Ishikawa (cell line): Measurements from ENCODE around the gene WDR90.

Experiments used
- CEBPB ChIP-seq: IDR thresholded peaks from 2 replicates; pipeline ENCODE4 v1.6.1; 2012
- CREB1 ChIP-seq: IDR thresholded peaks from 2 replicates; pipeline ENCODE4 v1.6.1; 2012; ENCODE audit warnings: low read depth
- EGR1 ChIP-seq: IDR thresholded peaks from 2 replicates; pipeline ENCODE4 v1.6.1; 2012
- EP300 ChIP-seq: IDR thresholded peaks from 2 replicates; pipeline ENCODE4 v1.6.1; 2012; ENCODE audit warnings: borderline replicate concordance
- FOXM1 ChIP-seq: IDR thresholded peaks from 2 replicates; pipeline ENCODE4 v1.6.1; 2012; ENCODE audit warnings: low read depth, borderline replicate concordance
- NFIC ChIP-seq: IDR thresholded peaks from 2 replicates; pipeline ENCODE4 v1.6.1; 2012
- RAD21 ChIP-seq: IDR thresholded peaks from 2 replicates; pipeline ENCODE4 v1.6.1; 2012; ENCODE audit warnings: low read depth
- TAF1 ChIP-seq: IDR thresholded peaks from 2 replicates; pipeline ENCODE4 v1.6.1; 2012; ENCODE audit warnings: low read depth, mild to moderate bottlenecking
- TCF12 ChIP-seq: IDR thresholded peaks from 2 replicates; pipeline ENCODE4 v1.6.1; 2012; ENCODE audit warnings: low read depth
- TEAD4 ChIP-seq: IDR thresholded peaks from 2 replicates; pipeline ENCODE4 v1.6.1; 2012
- YY1 ChIP-seq: IDR thresholded peaks from 2 replicates; pipeline ENCODE4 v1.6.1; 2012; ENCODE audit warnings: low read depth
- ZBTB7A ChIP-seq: IDR thresholded peaks from 2 replicates; pipeline ENCODE4 v1.6.1; 2012; ENCODE audit warnings: low read depth
- TF ChIP-seq, protein P1 (sequence below): IDR thresholded peaks from 2 replicates; pipeline ENCODE4 v1.6.1; 2012
- TF ChIP-seq, protein P2 (sequence below): IDR thresholded peaks from 2 replicates; pipeline ENCODE4 v1.6.1; 2012
- TF ChIP-seq, protein P3 (sequence below): IDR thresholded peaks from 2 replicates; pipeline ENCODE4 v1.6.1; 2012; ENCODE audit warnings: low read depth, mild to moderate bottlenecking

The WDR90 gene

DNA sequence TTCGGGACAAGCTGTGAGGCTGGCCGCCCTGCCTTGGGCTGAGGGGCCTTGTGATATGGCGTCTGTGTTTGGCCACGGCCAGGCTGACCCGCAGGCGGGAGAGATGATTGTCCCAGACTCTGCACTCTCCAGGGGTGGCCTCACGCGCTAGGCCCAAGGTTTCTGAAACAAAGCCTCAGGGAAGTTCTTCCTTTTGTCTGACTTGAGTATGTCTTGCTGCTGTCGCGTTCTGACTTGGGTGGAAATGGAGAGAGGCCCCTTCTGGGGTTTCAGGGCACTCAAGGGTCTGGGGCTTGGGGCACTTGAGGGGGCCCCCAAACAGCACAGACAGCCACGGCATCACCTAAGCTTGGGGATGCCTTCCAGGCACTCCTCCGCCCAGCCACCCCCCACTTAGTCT lies 61.9 kb downstream of the WDR90 start:
- TF ChIP-seq TCF12 = no peak
- TF ChIP-seq, protein P1, sequence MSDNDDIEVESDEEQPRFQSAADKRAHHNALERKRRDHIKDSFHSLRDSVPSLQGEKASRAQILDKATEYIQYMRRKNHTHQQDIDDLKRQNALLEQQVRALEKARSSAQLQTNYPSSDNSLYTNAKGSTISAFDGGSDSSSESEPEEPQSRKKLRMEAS = no peak
- no peak for TF ChIP-seq CREB1
- no peak for TF ChIP-seq ZBTB7A
- TF ChIP-seq FOXM1 = no peak
- TF ChIP-seq, protein P2, sequence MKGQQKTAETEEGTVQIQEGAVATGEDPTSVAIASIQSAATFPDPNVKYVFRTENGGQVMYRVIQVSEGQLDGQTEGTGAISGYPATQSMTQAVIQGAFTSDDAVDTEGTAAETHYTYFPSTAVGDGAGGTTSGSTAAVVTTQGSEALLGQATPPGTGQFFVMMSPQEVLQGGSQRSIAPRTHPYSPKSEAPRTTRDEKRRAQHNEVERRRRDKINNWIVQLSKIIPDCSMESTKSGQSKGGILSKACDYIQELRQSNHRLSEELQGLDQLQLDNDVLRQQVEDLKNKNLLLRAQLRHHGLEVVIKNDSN = no peak
- no peak for TF ChIP-seq EGR1
- TF ChIP-seq NFIC = no peak
- TF ChIP-seq TAF1 = no peak
- no peak for TF ChIP-seq TEAD4
- TF ChIP-seq EP300 = no peak

DNA sequence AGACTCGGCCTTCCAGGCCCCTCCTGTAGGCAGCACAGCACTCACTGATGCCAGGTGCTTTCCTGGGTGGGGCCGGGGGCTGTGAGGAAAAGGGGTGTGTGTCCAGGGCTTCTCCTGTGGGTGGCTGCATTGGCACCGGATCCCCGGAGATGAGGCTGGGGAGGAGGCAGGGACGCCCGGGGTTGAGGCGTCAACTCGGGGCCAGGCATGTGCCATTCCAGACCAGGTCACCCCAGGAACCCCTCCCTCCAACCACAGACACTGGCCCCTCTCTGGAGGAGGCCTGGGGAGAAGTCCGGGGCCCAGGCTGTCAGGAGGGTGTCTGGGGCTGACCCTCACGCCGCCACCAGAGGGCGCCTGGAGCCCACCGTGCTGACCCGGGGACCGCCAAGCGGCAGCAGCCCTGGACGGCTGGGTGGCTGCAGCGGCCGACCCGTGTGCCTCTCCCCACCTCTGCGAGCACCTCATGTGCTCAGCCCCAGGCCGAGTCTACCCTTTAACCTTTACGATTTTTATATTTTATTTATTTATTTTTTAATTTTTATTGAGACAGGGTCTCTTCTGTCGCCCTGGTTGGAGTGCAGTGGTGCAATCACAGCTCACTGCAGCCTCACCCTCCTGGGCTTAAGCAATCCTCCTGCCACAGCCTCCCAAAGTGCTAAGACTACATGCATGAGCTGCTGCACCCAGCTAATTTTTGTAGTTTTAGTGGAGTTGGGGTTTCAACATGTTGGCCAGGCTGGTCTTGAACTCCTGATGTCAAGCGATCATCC lies 62.6 kb downstream of the WDR90 start:
- TF ChIP-seq CEBPB (no peak), RAD21 (peak; percentile 90)

DNA sequence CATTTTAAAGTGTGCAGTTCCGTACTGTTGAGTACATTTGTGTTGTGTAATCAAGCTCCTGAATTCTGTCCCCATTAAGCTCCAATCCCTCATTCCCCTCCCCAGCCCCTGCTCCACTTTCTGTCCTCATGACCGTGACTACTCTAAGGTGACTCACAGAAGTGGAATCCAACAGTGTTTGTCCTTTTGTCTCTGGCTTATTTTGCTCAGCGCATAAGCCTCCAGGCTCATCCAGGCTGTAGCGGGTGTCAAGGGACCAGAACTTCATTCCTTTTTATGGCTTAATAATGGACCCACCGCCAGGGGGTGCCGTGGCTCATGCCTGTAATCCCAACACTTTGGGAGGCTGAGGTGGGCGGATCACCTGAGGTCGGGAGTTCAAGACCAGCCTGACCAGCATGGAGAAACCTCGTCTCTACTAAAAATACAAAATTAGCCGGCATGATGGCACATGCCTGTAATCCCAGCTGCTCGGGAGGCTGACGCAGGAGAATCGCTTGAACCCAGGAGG lies 63.6 kb downstream of the WDR90 start:
- TF ChIP-seq TEAD4 (peak; percentile 5; the same call in 1 of the 2 replicates), EP300 (0 out of 2 replicates have a peak, but pooled peaks have one; percentile 37), RAD21 (peak; percentile 35), CEBPB (peak; percentile 50; the same call in 1 of the 2 replicates)
- TF ChIP-seq, protein P2 = 0 out of 2 replicates have a peak, but pooled peaks have one; percentile 15

DNA sequence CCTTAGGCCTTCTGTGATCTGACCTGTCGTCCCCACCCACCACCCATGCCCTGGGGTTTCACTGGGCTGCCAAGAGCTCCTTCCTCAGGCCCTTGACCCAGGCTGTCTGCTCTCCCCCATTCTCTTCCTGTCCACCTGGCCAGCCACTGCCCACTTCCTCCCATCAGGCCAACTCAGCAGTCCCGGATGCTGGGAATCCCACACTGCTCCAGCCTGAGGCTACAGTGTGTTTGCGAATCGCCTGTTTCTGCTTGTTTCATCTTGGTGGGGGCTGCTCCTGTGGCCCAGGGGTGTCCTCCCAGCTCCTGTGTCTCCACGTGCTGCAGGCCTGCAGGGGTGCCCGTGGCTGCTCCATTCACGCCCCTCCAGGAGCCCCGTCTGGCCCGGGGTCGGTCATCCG lies 64.9 kb downstream of the WDR90 start:
- TF ChIP-seq ZBTB7A (no peak), TCF12 (no peak), NFIC (no peak), YY1 (no peak), TEAD4 (no peak), CEBPB (no peak), EGR1 (no peak), RAD21 (no peak), TAF1 (no peak), CREB1 (no peak), FOXM1 (no peak)
- TF ChIP-seq, protein P3, sequence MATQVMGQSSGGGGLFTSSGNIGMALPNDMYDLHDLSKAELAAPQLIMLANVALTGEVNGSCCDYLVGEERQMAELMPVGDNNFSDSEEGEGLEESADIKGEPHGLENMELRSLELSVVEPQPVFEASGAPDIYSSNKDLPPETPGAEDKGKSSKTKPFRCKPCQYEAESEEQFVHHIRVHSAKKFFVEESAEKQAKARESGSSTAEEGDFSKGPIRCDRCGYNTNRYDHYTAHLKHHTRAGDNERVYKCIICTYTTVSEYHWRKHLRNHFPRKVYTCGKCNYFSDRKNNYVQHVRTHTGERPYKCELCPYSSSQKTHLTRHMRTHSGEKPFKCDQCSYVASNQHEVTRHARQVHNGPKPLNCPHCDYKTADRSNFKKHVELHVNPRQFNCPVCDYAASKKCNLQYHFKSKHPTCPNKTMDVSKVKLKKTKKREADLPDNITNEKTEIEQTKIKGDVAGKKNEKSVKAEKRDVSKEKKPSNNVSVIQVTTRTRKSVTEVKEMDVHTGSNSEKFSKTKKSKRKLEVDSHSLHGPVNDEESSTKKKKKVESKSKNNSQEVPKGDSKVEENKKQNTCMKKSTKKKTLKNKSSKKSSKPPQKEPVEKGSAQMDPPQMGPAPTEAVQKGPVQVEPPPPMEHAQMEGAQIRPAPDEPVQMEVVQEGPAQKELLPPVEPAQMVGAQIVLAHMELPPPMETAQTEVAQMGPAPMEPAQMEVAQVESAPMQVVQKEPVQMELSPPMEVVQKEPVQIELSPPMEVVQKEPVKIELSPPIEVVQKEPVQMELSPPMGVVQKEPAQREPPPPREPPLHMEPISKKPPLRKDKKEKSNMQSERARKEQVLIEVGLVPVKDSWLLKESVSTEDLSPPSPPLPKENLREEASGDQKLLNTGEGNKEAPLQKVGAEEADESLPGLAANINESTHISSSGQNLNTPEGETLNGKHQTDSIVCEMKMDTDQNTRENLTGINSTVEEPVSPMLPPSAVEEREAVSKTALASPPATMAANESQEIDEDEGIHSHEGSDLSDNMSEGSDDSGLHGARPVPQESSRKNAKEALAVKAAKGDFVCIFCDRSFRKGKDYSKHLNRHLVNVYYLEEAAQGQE = no peak
- TF ChIP-seq, protein P1 = no peak
- TF ChIP-seq, protein P2 = no peak

DNA sequence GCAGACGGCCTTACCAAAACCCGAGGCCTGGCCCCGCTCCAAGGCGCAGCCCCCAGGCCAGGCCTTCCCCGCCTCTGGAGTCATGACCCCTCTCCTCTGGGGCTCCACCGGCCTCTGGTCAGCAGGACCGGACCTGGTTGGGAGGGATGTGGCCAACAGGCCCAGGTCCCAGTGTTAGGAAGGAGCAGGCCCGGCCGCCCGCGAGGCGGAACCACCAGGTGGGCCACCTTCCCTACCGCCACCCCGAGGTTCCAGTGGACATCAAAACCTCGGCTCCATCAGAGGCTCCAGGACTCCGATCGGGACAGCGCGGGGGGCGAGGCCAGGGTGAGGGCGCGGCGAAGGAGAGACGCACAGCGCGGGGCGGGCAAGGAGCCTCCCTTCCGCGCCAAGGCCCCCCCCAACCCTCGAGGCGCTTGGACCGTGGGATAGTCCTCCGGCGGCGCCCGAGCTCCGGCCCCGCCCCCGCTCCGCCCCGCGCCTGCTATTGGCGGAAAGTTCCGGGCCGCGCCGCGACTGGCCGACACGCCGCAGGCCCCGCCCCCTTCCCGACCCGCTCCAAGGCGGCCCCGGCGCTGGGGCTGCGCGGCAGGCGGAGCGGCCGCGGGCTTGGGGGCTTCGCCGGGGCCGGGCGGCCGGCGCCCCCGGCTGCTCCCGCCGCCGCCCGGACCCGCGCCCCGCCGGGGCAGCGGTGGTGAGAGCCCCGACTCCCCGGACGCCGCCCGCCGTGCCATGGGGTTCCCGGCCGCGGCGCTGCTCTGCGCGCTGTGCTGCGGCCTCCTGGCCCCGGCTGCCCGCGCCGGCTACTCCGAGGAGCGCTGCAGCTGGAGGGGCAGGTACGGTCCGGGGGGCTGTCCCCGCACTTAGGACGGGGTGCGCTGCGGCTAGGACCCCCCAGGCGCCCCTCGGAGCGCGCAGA lies 65.7 kb downstream of the WDR90 start, which contains the start of gene METRN:
METRN (plus strand) TSS at position 561 of the 919 bp plus-strand sequence; CDS start at position 733, 172 bp downstream.
- TF ChIP-seq ZBTB7A = no peak
- TF ChIP-seq, protein P2 = no peak
- no peak for TF ChIP-seq EP300
- TF ChIP-seq CEBPB = no peak
- no peak for TF ChIP-seq FOXM1
- TF ChIP-seq TEAD4 = no peak
- TF ChIP-seq, protein P1 = peak; percentile 90

DNA sequence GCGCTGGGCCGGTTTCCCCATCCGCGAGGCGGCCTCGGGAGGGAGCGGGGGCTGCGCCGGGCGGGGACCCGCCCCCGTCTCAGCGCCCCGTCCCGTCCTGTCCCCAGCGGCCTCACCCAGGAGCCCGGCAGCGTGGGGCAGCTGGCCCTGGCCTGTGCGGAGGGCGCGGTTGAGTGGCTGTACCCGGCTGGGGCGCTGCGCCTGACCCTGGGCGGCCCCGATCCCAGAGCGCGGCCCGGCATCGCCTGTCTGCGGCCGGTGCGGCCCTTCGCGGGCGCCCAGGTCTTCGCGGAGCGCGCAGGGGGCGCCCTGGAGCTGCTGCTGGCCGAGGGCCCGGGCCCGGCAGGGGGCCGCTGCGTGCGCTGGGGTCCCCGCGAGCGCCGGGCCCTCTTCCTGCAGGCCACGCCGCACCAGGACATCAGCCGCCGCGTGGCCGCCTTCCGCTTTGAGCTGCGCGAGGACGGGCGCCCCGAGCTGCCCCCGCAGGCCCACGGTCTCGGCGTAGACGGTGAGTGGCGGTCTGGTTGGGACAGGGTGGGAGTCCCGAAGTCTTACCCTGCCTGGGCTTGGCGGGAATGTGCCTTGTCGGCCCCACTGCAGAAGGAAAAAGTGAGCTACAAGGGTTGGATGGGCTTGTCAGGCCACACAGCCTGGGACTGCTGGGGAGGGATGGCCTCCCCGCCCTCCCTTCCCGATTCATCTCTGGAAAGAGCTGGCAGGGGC lies 66.5 kb downstream of the WDR90 start:
- peak; percentile 23; the same call in 1 of the 2 replicates for TF ChIP-seq NFIC
- no peak for TF ChIP-seq CREB1
